Measurements from ENCODE around the gene TAPBPL. TPM values are rescaled to one million over a fixed set of nuclear protein-coding genes. Genes with fewer than 3 reads are reported as not detected.
A peak's percentile ranks its signal among the peaks of the same experiment; 100 is the strongest.

The TAPBPL gene
- total and polyA plus RNA-seq, 2 of the 13 experiments (the other 11 are each of a cell fraction or from before 2014, with no cell fraction given) = 10.0 to 14.5 TPM

DNA sequence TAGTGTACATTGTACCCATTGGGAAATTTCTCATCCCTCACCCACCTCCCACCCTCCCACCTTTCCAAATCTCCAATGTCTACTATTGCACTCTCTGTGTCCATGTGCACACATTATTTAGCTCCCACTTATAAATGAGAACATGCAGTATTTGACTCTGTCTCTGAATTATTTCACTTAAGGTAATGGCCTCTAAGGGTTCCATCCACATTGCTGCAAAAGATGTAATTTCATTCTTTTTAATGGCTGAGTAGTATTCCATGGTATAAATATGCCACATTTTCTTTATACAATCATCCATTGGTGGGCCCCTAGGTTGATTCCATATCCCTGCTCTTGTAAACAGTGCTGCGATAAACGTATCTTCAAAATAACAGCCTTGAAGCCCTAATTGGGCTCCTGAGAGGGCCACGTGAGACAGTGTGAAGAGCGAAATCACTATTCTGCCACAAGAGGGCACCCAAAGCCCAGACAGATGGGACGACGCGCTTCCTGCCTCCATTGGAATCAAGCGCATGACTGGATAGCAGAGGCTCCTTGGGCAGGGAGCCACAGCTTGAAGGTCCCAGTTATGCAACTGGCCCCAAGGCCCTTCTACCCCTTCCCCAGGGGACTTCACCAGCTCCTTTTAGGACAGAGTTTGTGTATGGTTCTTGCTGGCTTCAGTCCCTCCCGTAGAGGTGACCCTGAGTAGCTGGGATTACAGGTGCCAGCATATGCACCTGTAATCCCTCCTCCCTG lies 28.4 kb upstream of the TAPBPL start (continued):
- TF ChIP-seq, protein P1, sequence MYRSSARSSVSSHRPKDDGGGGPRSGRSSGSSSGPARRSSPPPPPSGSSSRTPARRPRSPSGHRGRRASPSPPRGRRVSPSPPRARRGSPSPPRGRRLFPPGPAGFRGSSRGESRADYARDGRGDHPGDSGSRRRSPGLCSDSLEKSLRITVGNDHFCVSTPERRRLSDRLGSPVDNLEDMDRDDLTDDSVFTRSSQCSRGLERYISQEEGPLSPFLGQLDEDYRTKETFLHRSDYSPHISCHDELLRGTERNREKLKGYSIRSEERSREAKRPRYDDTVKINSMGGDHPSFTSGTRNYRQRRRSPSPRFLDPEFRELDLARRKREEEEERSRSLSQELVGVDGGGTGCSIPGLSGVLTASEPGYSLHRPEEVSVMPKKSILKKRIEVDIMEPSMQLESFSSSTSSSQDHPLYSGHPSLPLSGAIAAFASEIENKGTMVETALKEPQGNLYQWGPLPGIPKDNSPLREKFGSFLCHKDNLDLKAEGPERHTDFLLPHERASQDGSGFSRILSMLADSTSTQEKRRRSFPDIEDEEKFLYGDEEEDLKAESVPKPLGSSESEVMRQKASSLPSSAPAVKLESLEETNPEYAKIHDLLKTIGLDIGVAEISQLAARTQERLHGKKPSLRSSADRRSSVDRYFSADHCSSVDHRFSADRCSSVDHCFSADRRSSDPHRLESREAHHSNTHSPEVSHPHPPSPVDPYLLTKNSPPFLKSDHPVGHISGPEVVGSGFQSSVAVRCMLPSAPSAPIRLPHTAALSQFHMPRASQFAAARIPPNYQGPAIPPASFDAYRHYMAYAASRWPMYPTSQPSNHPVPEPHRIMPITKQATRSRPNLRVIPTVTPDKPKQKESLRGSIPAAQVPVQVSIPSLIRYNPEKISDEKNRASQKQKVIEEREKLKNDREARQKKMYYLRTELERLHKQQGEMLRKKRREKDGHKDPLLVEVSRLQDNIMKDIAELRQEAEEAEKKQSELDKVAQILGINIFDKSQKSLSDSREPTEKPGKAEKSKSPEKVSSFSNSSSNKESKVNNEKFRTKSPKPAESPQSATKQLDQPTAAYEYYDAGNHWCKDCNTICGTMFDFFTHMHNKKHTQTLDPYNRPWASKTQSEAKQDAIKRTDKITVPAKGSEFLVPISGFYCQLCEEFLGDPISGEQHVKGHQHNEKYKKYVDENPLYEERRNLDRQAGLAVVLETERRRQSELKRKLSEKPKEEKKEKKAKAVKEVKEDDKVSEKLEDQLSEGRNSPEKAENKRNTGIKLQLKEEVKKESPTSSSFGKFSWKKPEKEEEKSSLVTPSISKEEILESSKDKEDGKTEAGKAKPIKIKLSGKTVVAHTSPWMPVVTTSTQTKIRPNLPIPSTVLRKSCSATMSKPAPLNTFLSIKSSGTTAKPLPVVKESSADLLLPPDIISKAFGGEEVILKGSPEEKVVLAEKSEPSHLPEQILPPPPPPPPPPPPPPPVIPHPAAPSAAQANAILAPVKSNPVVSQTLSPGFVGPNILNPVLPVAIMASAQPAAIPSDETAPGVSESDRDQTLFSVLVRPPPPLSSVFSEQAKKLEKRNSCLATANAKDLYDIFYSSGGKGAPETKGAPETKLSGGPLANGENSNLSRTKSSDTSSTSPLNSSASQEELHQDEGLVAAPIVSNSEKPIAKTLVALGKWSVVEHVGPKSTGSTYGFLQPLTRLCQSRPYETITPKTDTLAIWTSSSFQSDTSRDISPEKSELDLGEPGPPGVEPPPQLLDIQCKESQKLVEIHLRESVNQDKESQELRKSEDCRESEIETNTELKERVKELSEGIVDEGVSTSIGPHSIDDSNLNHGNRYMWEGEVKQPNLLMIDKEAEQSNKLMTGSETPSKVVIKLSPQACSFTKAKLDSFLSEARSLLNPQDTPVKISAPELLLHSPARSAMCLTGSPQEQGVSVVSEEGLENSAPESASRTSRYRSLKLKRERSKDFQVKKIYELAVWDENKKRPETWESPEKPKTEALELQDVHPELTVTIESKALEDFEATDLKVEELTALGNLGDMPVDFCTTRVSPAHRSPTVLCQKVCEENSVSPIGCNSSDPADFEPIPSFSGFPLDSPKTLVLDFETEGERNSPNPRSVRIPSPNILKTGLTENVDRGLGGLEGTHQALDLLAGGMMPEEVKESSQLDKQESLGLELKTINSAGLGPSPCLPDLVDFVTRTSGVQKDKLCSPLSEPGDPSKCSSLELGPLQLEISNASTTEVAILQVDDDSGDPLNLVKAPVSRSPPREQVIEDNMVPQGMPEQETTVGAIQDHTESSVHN (CRISPR knock-in tag; IDR thresholded peaks at IDR 0.05) = no peak
- TF ChIP-seq, protein P2, sequence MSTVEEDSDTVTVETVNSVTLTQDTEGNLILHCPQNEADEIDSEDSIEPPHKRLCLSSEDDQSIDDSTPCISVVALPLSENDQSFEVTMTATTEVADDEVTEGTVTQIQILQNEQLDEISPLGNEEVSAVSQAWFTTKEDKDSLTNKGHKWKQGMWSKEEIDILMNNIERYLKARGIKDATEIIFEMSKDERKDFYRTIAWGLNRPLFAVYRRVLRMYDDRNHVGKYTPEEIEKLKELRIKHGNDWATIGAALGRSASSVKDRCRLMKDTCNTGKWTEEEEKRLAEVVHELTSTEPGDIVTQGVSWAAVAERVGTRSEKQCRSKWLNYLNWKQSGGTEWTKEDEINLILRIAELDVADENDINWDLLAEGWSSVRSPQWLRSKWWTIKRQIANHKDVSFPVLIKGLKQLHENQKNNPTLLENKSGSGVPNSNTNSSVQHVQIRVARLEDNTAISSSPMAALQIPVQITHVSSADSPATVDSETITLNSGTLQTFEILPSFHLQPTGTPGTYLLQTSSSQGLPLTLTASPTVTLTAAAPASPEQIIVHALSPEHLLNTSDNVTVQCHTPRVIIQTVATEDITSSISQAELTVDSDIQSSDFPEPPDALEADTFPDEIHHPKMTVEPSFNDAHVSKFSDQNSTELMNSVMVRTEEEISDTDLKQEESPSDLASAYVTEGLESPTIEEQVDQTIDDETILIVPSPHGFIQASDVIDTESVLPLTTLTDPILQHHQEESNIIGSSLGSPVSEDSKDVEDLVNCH (CRISPR knock-in tag; IDR thresholded peaks at IDR 0.05) = no peak
- TF ChIP-seq ZNF878 (CRISPR knock-in tag; IDR thresholded peaks at IDR 0.05) (no peak), ZNF138 (CRISPR knock-in tag; IDR thresholded peaks at IDR 0.05; ENCODE audit: low read depth) (no peak), STAG1 (CRISPR knock-in tag; IDR thresholded peaks at IDR 0.05) (peak; percentile 96), HOXA3 (CRISPR knock-in tag; IDR thresholded peaks at IDR 0.05) (peak; percentile 52; the same call in 1 of the 2 replicates), EZH2 (conservative IDR thresholded peaks at IDR 0.05; ENCODE audit: low read depth, low read length) (no peak), TOE1 (CRISPR knock-in tag; IDR thresholded peaks at IDR 0.05) (no peak), ATF1 (CRISPR knock-in tag; IDR thresholded peaks at IDR 0.05) (no peak), RFXAP (CRISPR knock-in tag; IDR thresholded peaks at IDR 0.05; ENCODE audit: borderline replicate concordance) (peak; percentile 64; the same call in 1 of the 2 replicates), ZFP36L1 (CRISPR knock-in tag; IDR thresholded peaks at IDR 0.05) (no peak)
- TF ChIP-seq, protein P3, sequence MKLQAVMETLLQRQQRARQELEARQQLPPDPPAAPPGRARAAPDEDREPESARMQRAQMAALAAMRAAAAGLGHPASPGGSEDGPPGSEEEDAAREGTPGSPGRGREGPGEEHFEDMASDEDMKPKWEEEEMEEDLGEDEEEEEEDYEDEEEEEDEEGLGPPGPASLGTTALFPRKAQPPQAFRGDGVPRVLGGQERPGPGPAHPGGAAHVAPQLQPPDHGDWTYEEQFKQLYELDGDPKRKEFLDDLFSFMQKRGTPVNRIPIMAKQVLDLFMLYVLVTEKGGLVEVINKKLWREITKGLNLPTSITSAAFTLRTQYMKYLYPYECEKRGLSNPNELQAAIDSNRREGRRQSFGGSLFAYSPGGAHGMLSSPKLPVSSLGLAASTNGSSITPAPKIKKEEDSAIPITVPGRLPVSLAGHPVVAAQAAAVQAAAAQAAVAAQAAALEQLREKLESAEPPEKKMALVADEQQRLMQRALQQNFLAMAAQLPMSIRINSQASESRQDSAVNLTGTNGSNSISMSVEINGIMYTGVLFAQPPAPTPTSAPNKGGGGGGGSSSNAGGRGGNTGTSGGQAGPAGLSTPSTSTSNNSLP (IDR thresholded peaks at IDR 0.05; ENCODE audit: low read depth, low read length) = no peak
- TF ChIP-seq, protein P4, sequence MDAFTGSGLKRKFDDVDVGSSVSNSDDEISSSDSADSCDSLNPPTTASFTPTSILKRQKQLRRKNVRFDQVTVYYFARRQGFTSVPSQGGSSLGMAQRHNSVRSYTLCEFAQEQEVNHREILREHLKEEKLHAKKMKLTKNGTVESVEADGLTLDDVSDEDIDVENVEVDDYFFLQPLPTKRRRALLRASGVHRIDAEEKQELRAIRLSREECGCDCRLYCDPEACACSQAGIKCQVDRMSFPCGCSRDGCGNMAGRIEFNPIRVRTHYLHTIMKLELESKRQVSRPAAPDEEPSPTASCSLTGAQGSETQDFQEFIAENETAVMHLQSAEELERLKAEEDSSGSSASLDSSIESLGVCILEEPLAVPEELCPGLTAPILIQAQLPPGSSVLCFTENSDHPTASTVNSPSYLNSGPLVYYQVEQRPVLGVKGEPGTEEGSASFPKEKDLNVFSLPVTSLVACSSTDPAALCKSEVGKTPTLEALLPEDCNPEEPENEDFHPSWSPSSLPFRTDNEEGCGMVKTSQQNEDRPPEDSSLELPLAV (CRISPR knock-in tag; conservative IDR thresholded peaks at IDR 0.05; ENCODE audit: low read depth) = no peak

Measured in HepG2 (cell line).